Adrenal gland (tissue), 12 donors: ENCODE measurements around the gene NEGR1. TPM values are rescaled to one million over a fixed set of nuclear protein-coding genes. Genes with fewer than 3 reads are reported as not detected.

Source experiments
- DNase-seq, 7 donors: peaks; one replicate each; pipeline ENCODE4 v3.0.0-alpha.2; 2019 to 2020
- H3K27ac ChIP-seq, 5 donors: fragments of 200-600 bp; sonication (generic) in 4 of 5; 1 replicate in 3 of 5; 2 replicates in 2 of 5; pipeline versions ENCODE4 v1.5.1 to v1.8.0; 2016 to 2020; ENCODE audit warnings: mild to moderate bottlenecking in 1 of 5
- H3K27me3 ChIP-seq: fragments of 200-600 bp; 2 replicates; pipeline ENCODE4 v1.8.0; 2021
- H3K36me3 ChIP-seq, 2 donors: fragments of 200-600 bp; replicated peaks in 1 of 2; 1 replicate in 1 of 2; 2 replicates in 1 of 2; pipeline versions ENCODE4 v1.5.1 to v1.8.0; 2018 to 2022
- H3K4me1 ChIP-seq, 2 donors: fragments of 200-600 bp; replicated peaks in 1 of 2; 1 replicate in 1 of 2; 2 replicates in 1 of 2; pipeline versions ENCODE4 v1.5.1 to v1.8.0; 2018 to 2021
- H3K4me3 ChIP-seq, 4 donors: fragments of 200-600 bp; sonication (generic) in 3 of 4; one replicate each; pipeline ENCODE4 v1.5.1; 2016 to 2018
- H3K9me3 ChIP-seq, 3 donors: fragments of 200-600 bp; sonication (generic) in 1 of 3; replicated peaks in 1 of 3; 1 replicate in 2 of 3; 2 replicates in 1 of 3; pipeline versions ENCODE4 v1.5.1 to v1.8.0; 2016 to 2021
- CTCF ChIP-seq, 6 experiments: fragments of 450-650 bp in 4 of 6; fragments of 200-600 bp in 2 of 6; sonication (generic) in 1 of 6; IDR thresholded peaks; 1 replicate in 5 of 6; 2 replicates in 1 of 6; pipeline versions ENCODE4 v1.5.1 to v1.8.0; 2016 to 2021; ENCODE audit warnings: antibody characterized with exemption in 6 of 6, mild to moderate bottlenecking in 2 of 6, moderate library complexity in 1 of 6
- POLR2A ChIP-seq, 2 donors: fragments of 450-650 bp; IDR thresholded peaks; one replicate each; pipeline ENCODE4 v1.6.1; 2017; ENCODE audit warnings: antibody characterized with exemption in 2 of 2, mild to moderate bottlenecking in 2 of 2, moderate library complexity in 1 of 2
- whole genome bisulfite sequencing, 4 donors: extraction: QIAGEN DNeasy Blood & Tissue Kit in 2 of 4; methylation state at CpG; one replicate each; pipeline versions ENCODE4 v1.1.5 to v1.1.7; 2013 to 2017; 5-methylcytosine and 5-hydroxymethylcytosine counted together
- intact Hi-C, 2 donors: fragments of 100-400 bp; cut with DNase I; formaldehyde crosslinking; loops; one replicate each; pipeline versions ENCODE4 v1.14.1 to v1.15.0; 2022 to 2023
- polyA plus RNA-seq, 3 donors: library from polyadenylated mRNA; stranded (reverse); fragments of 200-250 nt in 2 of 3; fragments of 350-450 nt in 1 of 3; fragmentation: Illumina TruSeq in 1 of 3; extraction: RNeasy Lipid Tissue Mini Kit (QIAGEN cat#74804) in 1 of 3; gene quantifications; one replicate each; pipeline ENCODE4 v1.2.3, GENCODE V29; 2013 to 2014
- total RNA-seq, 9 donors: library from RNA; depleted of rRNA in 4 of 9; stranded (reverse); fragments of >200 nt in 4 of 9; fragments of 120-200 nt in 1 of 9; fragmentation: NEBNext Ultra II Directional in 1 of 9; extraction: Animal tissue kit (Norgen Biotek cat#: 25700) in 1 of 9; gene quantifications; one replicate each; pipeline versions ENCODE4 v1.1.0 to v1.2.4, GENCODE V29; 2013 to 2023
- donor health status: healthy with polysubstance abuse.
- donor health status: Bipolar disorder and iron deficiency.
- donor health status: DM: yes; HTN: yes; CAD: no.
- donor health status: DM: no; HTN: no; CAD: no.
- donor health status: DM: no; HTN: no; CAD: no.
- donor health status: DM: yes; HTN: yes; CAD: no.

The NEGR1 gene
- total and polyA plus RNA-seq, 12 donors, result 1.1 to 7.4 (median 4.0) TPM

- Histone ChIP-seq H3K27ac (no peak overlapping the region), H3K9me3 (no peaks in the 10 kb centered on the region), H3K36me3 (no peaks in the 10 kb centered on the region), H3K4me3 (no peak overlapping the region), H3K4me1 (peaks cover 0 to 9% of the 10 kb centered on the region in 2 donors), H3K27me3 (no peaks in the 10 kb centered on the region)
- TF ChIP-seq POLR2A (IDR thresholded peaks at IDR 0.05), result no peak
- no peak for TF ChIP-seq CTCF (IDR thresholded peaks at IDR 0.05)
- 75 to 82% (median 78%) methylated on average over 3 of the region's 3 CpGs for WGBS, 4 donors
- DNase-seq, result no peak
- intact Hi-C loops, result no loop called here
Measured at GRCh38 chr1:72010094-72010431, 272.3 kb downstream of the NEGR1 start.

- no peak overlapping the region for H3K27ac ChIP-seq
- peaks cover 0 to 9% of the 10 kb centered on the region in 2 donors for H3K4me1 ChIP-seq
- H3K27me3 ChIP-seq, result no peaks in the 10 kb centered on the region
- no peaks in the 10 kb centered on the region for H3K36me3 ChIP-seq
- H3K4me3 ChIP-seq, result no peak overlapping the region
- 70 to 86% (median 77%) methylated on average over 6 of the region's 6 CpGs for WGBS, 4 donors
- DNase-seq, result no peak
- TF ChIP-seq CTCF (IDR thresholded peaks at IDR 0.05) (no peak), POLR2A (IDR thresholded peaks at IDR 0.05) (no peak)
- no peaks in the 10 kb centered on the region for H3K9me3 ChIP-seq
- intact Hi-C loops, result no loop called here
Measured at GRCh38 chr1:72009173-72010093, 272.9 kb downstream of the NEGR1 start.

GRCh38 chr1:72007312-72007711, 275.0 kb downstream of the NEGR1 start:
- Histone ChIP-seq H3K9me3 (no peaks in the 10 kb centered on the region), H3K4me1 (peaks cover 0 to 9% of the 10 kb centered on the region in 2 donors), H3K27ac (no peak overlapping the region), H3K27me3 (no peaks in the 10 kb centered on the region), H3K36me3 (no peaks in the 10 kb centered on the region), H3K4me3 (no peak overlapping the region)
- DNase-seq, result peak in 3 of 7 donors; percentile 14 to 52 (median 31)
- no peak for TF ChIP-seq POLR2A (IDR thresholded peaks at IDR 0.05)
- WGBS, 4 donors, result 27 to 61% (median 39%) methylated on average over 2 of the region's 2 CpGs
- intact Hi-C loops, result no loop called here

GRCh38 chr1:72006092-72006491, 276.2 kb downstream of the NEGR1 start:
- intact Hi-C loops, result no loop called here
- H3K4me3 ChIP-seq, result no peak overlapping the region
- H3K4me1 ChIP-seq, result peaks cover 0 to 9% of the 10 kb centered on the region in 2 donors
- no peak for TF ChIP-seq CTCF (IDR thresholded peaks at IDR 0.05)
- TF ChIP-seq POLR2A (IDR thresholded peaks at IDR 0.05), result no peak
- WGBS, 4 donors, result 73 to 85% (median 78%) methylated on average over 1 of the region's 1 CpG
- H3K9me3 ChIP-seq, result no peaks in the 10 kb centered on the region
- H3K36me3 ChIP-seq, result no peaks in the 10 kb centered on the region
- H3K27ac ChIP-seq, result no peak overlapping the region
- H3K27me3 ChIP-seq, result no peaks in the 10 kb centered on the region
- no peak for DNase-seq

- intact Hi-C loops, result no loop called here
- WGBS, 4 donors, result 77 to 84% (median 80%) methylated on average over 3 of the region's 3 CpGs
- TF ChIP-seq CTCF (IDR thresholded peaks at IDR 0.05), result no peak
- no peak for TF ChIP-seq POLR2A (IDR thresholded peaks at IDR 0.05)
Measured at GRCh38 chr1:72003092-72003491, 279.2 kb downstream of the NEGR1 start.

More at GRCh38 chr1:72003092-72003491, 279.2 kb downstream of the NEGR1 start:
- Histone ChIP-seq H3K4me3 (no peak overlapping the region), H3K36me3 (no peaks in the 10 kb centered on the region), H3K27ac (no peak overlapping the region), H3K9me3 (no peaks in the 10 kb centered on the region), H3K4me1 (peaks cover 0 to 9% of the 10 kb centered on the region in 2 donors), H3K27me3 (no peaks in the 10 kb centered on the region)
- DNase-seq, result no peak
